ENCODE measurements around the gene NOP53.
"Not testable (repeated sequence)": the region's sequence is repeated elsewhere in the genome, so short reads cannot be mapped to it uniquely, and the experiment has no call there.

Gene NOP53

DNA sequence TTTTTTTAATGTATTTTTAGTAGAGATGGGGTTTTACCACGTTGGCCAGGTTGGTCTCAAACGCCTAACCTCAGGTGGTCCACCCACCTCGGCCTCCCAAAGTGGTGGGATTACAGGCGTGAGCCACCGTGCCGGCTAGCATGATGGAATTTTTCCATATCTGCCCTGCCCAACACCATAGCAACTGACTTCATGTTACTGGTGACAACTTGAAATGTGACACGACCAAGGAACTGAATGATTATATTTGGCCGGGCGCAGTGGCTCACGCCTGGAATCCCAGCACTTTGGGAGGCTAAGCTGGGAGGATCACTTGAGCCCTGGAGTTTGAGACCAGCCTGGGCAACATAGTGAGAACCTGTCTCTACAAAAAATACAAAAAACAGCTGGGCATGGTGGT is 42.0 kb downstream of the NOP53 start:
- not testable (repeated sequence) for H3K9me3 ChIP-seq (ENCODE audit: control insufficient read depth, insufficient read depth, low read length); H3K9ac ChIP-seq (ENCODE audit: low read depth, low read length); H3K4me1 ChIP-seq (ENCODE audit: insufficient read depth, low read length)
- peaks cover 13% of the 10 kb centered on the region; the same call in 1 of the 2 replicates for H3K36me3 ChIP-seq (ENCODE audit: insufficient read depth, low read length)

DNA sequence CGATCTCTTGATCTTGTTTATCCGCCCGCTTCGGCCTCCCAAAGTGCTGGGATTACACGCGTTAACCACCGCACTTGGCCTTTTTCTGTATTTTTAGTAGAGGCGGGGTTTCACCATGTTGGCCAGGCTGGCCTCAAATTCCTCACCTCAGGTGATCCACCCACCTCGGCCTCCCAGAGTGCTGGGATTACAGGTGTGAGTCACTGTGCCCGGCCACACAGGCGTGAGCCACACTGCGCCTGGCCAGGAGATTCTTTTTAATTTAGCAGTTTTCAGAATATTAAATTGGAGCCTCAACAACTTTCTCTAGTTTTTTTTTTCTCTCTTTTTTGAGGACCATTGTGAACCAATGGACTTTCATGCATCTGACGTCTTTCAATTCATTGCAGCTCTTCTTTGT is 44.5 kb downstream of the NOP53 start:
- peak overlapping the region; percentile 32; the same call in 1 of the 2 replicates for H3K9ac ChIP-seq (ENCODE audit: low read depth, low read length)
- not testable (repeated sequence) for H3K9me3 ChIP-seq (ENCODE audit: control insufficient read depth, insufficient read depth, low read length); H3K4me1 ChIP-seq (ENCODE audit: insufficient read depth, low read length); H3K36me3 ChIP-seq (ENCODE audit: insufficient read depth, low read length)

DNA sequence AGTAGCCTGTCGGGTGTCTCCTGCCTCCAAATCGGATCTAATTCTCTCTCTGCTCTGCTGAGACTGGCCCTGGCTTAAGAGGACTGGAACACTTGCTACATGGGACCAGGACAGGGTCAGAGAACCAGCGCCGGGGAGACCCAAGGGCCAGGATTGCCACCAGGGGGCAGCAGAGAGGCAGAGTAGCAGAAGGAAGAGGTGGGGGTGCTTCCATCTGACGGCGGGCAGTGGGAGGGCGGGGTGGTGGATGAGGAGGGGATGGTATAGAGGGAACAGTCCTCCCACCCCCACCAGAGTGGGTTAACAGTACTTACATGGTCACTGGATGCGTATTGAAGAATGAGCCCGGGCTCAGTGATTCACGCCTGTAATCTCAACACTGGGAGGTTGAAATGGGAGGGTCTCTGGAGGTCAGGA is 45.1 kb downstream of the NOP53 start:
- H3K9ac ChIP-seq (ENCODE audit: low read depth, low read length) = peak overlapping the region; percentile 32; the same call in 1 of the 2 replicates
- H3K4me1 ChIP-seq (ENCODE audit: insufficient read depth, low read length) = no peaks in the 10 kb centered on the region; the same call in 1 of the 2 replicates
- H3K36me3 ChIP-seq (ENCODE audit: insufficient read depth, low read length) = peaks cover 7% of the 10 kb centered on the region; the same call in 1 of the 2 replicates
- H3K9me3 ChIP-seq (ENCODE audit: control insufficient read depth, insufficient read depth, low read length) = no peaks in the 10 kb centered on the region

DNA sequence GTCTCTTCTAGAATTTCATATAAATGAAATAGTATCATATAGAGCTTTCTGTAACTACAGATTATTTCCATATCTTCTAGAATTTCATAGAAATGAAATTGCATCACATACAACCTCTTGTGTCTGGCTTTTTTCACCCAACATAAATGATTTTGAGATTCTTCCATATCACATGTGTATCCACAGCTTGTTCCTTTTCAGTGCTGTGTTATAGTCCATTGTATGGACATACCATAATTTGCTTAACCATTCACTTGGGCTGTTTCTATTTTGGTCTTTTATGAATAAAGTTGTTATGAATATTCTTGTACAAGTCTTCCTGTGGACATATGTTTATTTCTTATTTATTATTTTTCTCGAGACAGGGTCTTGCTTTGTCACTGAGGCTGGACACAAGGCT is 47.3 kb downstream of the NOP53 start:
- no peak overlapping the region for H3K9ac ChIP-seq (ENCODE audit: low read depth, low read length)
- no peaks in the 10 kb centered on the region for H3K9me3 ChIP-seq (ENCODE audit: control insufficient read depth, insufficient read depth, low read length)
- H3K36me3 ChIP-seq (ENCODE audit: insufficient read depth, low read length) = no peaks in the 10 kb centered on the region
- no peaks in the 10 kb centered on the region; the same call in 1 of the 2 replicates for H3K4me1 ChIP-seq (ENCODE audit: insufficient read depth, low read length)

DNA sequence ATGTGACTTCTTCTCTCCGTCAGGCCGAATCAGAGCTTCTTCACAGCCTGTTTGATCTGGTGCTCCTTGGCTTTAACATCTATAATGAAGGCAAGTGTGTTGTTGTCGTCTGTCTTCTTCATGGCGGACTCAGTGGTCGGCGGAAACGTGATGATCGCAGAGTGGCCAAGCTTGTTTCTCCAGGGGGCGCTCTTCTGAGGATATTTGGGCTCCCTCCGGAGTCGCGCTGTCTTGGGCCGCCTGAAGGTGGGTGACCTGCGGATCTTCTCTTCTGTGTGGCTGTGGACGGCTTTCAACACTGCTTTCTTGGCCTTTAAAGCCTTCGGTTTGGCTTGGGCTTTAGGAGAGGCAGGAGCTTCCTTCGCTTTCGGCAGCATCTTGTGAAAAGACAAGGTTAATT is 49.2 kb downstream of the NOP53 start:
- Histone ChIP-seq H3K36me3 (ENCODE audit: insufficient read depth, low read length) (no peaks in the 10 kb centered on the region), H3K9ac (ENCODE audit: low read depth, low read length) (no peak overlapping the region), H3K4me1 (ENCODE audit: insufficient read depth, low read length) (no peaks in the 10 kb centered on the region; the same call in 1 of the 2 replicates), H3K9me3 (ENCODE audit: control insufficient read depth, insufficient read depth, low read length) (no peaks in the 10 kb centered on the region)

DNA sequence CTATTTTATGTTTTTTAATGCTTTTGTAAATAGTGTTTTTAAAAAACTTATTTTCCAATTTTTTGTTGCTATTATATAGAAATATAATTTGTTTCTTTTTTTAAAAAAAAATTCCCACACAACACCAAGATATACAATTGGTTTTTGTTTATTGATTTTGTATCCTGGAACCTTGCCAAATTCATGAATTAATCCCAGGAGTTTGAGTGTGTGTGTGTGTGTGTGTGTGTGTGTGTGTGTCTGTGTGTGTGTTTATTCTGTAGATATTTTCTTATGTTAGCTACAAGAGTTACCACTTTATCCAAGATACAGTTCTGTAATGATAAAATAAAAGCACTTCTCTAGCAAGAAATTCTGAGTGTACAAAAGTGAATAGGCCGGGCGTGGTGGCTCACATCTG is 51.4 kb downstream of the NOP53 start:
- no peaks in the 10 kb centered on the region for H3K36me3 ChIP-seq (ENCODE audit: insufficient read depth, low read length)
- no peak overlapping the region for H3K9ac ChIP-seq (ENCODE audit: low read depth, low read length)
- no peaks in the 10 kb centered on the region for H3K4me1 ChIP-seq (ENCODE audit: insufficient read depth, low read length)
- H3K9me3 ChIP-seq (ENCODE audit: control insufficient read depth, insufficient read depth, low read length) = no peaks in the 10 kb centered on the region

DNA sequence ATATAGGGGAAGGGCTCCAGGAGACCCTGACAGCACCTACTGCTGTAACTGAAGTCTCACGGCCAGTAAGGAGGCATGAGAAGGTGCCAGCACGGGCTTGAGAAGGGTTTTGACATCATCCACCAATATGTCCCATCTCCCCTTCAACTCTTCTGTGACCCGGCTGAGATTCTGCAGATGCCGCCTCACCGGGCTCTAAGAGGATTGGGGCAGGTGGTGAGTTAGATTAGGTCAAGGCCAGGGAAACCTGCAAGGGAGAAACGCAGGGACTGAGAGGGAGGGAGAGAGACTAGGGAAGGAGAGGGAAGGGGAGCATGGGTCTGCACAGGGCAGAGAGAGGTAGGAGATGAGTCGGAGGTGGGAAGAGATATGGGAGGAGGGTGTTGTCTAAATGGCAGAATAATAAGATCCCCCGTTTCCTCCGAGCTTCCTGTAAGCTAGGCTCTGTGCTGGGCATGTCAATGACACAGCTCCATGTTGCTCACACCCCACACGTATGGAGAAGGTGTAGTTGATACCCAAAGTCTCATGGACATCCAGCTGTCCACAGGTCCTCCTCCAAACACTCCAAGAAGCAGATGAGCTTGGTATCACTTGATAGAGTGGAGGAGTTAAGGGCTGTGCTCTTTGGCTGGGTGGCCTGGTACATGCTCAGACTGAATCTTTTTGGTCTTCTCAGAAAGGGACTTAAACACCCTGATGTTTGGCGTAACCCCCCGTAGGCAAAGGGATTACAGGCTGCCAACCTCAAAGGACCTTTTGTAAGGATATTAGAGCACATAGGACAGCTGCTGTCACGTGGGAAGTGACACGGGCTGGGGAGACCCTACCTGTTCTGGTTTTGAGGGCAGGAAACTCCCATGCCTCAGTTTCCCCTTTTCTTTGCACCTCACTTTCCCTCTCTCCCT is 52.9 kb downstream of the NOP53 start:
- no peaks in the 10 kb centered on the region for H3K9me3 ChIP-seq (ENCODE audit: control insufficient read depth, insufficient read depth, low read length)

DNA sequence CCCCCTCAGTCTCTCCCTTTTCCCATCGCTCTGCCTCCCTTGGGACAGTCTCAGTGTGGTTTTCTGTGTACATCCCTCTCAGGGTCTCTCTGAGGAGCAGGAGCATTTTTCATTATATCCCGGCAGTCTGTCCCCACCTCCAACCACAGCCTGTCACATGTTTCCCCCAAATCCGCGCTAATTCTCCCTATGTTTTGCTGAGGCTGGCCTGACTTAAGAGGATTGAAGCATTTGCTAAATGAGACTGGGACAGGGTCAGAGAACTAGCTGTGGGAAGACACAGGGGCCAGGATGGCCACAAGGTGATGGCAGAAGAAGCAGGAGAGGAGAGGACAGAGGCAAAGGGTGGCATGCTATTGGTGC is 53.5 kb downstream of the NOP53 start:
- Histone ChIP-seq H3K36me3 (ENCODE audit: insufficient read depth, low read length) (no peaks in the 10 kb centered on the region), H3K9me3 (ENCODE audit: control insufficient read depth, insufficient read depth, low read length) (no peaks in the 10 kb centered on the region), H3K9ac (ENCODE audit: low read depth, low read length) (no peak overlapping the region), H3K4me1 (ENCODE audit: insufficient read depth, low read length) (no peaks in the 10 kb centered on the region)

More for the DNA sequence above, 52.9 kb downstream of the NOP53 start:
- H3K9ac ChIP-seq (ENCODE audit: low read depth, low read length) = no peak overlapping the region
- no peaks in the 10 kb centered on the region for H3K36me3 ChIP-seq (ENCODE audit: insufficient read depth, low read length)
- no peaks in the 10 kb centered on the region for H3K4me1 ChIP-seq (ENCODE audit: insufficient read depth, low read length)

DNA sequence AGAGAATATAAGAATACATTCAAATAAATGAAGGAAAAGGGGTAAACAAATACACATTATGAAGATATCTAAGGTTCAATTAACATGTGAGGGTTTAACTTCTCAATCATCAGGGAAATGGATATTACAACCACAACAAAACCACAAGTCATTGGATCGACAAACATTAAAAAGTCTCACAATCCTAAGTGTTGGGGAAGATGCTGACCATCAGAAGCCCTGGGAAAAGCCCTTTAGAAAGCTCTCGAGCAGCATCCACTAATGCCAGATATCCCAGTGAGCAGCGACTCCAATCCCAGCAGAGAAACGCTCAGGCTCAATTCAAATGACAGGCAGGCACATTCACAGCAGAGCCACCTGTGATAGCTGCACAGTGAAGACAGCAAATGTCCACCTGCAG is 55.9 kb downstream of the NOP53 start:
- Histone ChIP-seq H3K36me3 (ENCODE audit: insufficient read depth, low read length) (no peaks in the 10 kb centered on the region), H3K9ac (ENCODE audit: low read depth, low read length) (no peak overlapping the region), H3K4me1 (ENCODE audit: insufficient read depth, low read length) (no peaks in the 10 kb centered on the region), H3K9me3 (ENCODE audit: control insufficient read depth, insufficient read depth, low read length) (no peaks in the 10 kb centered on the region)

DNA sequence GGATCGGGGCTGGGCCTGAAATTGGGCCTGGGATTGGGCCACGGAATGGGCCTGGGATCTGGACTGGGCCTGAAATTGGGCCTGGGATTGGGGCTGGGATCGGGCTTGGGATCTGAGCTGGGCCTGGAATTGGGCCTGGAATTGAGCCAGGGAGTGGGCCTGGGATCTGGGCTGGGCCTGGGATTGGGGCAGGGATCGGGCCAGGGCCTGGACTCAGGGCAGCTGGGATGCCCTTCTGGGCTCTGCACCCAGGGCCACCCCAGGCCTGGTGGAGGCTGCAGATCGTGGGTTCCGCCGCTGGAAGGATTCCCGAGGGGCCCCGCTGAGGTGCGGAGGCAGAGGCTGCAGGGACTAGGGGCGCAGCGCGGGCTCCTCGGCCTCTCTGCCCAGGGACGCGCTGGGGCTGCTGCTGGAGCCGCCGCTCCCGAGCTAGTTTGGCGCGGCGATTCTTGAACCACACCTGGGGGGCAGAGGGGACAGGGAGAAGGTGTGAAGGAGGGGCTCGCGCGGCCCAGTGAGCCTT is 57.2 kb downstream of the NOP53 start:
- H3K36me3 ChIP-seq (ENCODE audit: insufficient read depth, low read length) = no peaks in the 10 kb centered on the region
- H3K4me1 ChIP-seq (ENCODE audit: insufficient read depth, low read length) = no peaks in the 10 kb centered on the region
- H3K9me3 ChIP-seq (ENCODE audit: control insufficient read depth, insufficient read depth, low read length) = no peaks in the 10 kb centered on the region
- H3K9ac ChIP-seq (ENCODE audit: low read depth, low read length) = no peak overlapping the region

DNA sequence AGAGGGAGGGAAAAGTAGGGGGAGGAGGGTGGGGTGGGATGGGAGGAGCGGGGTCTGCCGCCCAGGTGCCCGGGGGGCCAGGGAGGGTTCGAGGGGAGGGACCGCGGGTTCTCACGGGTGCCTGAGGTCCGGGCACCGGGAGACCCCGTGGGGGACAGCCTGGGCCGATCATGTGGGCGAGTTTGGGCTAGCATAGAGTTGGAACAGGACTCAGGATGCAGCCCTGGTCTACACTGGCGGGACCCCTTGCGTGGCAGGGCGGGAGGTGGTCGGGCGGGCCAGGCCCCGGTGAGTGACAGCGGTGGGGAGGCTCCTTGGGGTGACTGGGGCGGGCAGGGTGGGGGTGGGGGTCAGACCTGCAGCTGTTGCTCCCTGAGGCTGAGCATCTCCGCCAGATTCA is 57.8 kb downstream of the NOP53 start:
- not testable (repeated sequence) for H3K9me3 ChIP-seq (ENCODE audit: control insufficient read depth, insufficient read depth, low read length); H3K36me3 ChIP-seq (ENCODE audit: insufficient read depth, low read length); H3K4me1 ChIP-seq (ENCODE audit: insufficient read depth, low read length); H3K9ac ChIP-seq (ENCODE audit: low read depth, low read length)

DNA sequence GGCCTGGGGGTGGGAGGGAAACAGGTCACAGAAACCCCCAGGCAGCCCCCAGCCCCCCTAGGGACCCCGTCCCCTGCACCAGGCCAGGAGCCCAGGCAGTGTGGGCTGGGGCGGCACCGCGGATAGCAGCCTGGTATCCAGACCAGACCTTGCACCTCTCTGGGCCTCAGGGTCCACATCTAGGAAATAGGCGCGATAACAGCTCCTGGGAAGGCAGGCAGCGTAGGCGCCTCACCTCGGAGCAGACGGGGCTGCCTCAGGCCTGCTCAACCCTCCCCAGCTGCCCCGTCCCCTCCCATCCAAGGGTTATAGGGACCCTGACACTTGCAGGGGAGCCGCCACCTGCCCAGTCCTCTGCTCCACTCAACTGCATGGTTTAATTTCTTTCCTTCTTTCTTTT is 58.3 kb downstream of the NOP53 start:
- not testable (repeated sequence) for H3K4me1 ChIP-seq (ENCODE audit: insufficient read depth, low read length); H3K36me3 ChIP-seq (ENCODE audit: insufficient read depth, low read length); H3K9me3 ChIP-seq (ENCODE audit: control insufficient read depth, insufficient read depth, low read length); H3K9ac ChIP-seq (ENCODE audit: low read depth, low read length)

DNA sequence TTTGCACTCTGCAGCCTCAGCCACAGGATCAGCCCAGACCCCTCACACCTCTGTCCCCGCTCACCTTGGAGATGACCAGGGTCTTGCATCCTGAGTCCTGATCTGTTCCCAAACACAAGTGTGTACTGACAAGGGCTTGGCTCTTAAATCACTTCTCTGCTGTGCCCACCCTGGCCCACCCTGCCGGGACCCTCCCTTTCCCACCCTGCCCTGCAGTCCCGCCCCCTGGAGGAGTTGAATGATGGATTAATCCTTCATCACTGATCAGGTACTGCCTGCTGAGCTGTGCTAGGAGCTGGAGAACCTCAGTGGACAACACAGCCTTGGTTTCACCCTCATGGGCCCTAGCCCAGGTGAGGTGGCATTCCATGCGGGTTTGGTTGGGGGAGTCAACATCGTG is 59.1 kb downstream of the NOP53 start, which contains the start of gene TPRX1:
Gene TPRX1, minus strand, starts transcription at position 101 of the 400 bp plus-strand sequence. Its CDS starts 12 bp downstream, at position 89.
- H3K9ac ChIP-seq (ENCODE audit: low read depth, low read length); H3K9me3 ChIP-seq (ENCODE audit: control insufficient read depth, insufficient read depth, low read length); H3K36me3 ChIP-seq (ENCODE audit: insufficient read depth, low read length); H3K4me1 ChIP-seq (ENCODE audit: insufficient read depth, low read length): not testable (repeated sequence)

DNA sequence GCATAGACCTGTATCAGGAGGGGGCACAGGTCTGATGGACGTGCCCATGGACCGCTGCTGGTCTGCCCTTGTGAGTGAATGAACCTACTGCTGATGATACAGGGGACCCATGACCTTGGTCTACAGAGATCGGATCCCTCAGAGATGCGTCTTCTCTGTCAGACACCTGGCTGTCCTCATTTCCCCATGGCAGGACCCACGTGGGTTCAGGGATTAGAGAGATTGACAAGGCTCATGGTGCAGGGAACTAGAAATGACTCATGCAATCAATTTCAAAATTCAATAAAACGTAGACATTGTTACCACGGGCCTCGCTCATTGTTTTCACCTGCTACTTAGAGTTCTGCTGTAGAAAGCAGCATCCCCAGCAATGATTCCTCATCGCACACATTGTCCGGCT is 60.0 kb downstream of the NOP53 start:
- Histone ChIP-seq H3K9ac (ENCODE audit: low read depth, low read length) (no peak overlapping the region), H3K36me3 (ENCODE audit: insufficient read depth, low read length) (no peaks in the 10 kb centered on the region), H3K9me3 (ENCODE audit: control insufficient read depth, insufficient read depth, low read length) (no peaks in the 10 kb centered on the region), H3K4me1 (ENCODE audit: insufficient read depth, low read length) (no peaks in the 10 kb centered on the region)

DNA sequence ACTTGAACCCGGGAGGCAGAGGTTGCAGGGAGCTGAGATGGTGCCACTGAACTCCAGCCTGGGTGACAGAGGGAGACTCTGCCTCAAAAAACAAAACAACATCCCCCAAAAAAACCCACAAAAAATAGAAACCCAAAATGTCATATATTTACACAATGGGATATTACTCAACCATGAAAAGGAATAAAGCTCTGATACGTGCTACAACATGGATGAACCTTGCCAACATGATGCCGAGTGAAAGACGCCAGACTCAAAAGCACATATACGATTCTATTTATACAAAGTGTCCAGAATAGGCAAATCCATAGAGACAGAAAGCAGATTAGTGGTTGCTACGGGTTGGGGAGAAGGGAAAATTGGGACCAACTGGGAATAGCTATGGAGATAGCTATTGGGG is 61.1 kb downstream of the NOP53 start:
- H3K9ac ChIP-seq (ENCODE audit: low read depth, low read length) = no peak overlapping the region
- H3K9me3 ChIP-seq (ENCODE audit: control insufficient read depth, insufficient read depth, low read length) = no peaks in the 10 kb centered on the region
- H3K4me1 ChIP-seq (ENCODE audit: insufficient read depth, low read length) = no peaks in the 10 kb centered on the region
- no peaks in the 10 kb centered on the region for H3K36me3 ChIP-seq (ENCODE audit: insufficient read depth, low read length)

Measured in ES-I3 (cell line).